ENCODE results near the gene MTA2. TPM values are rescaled to one million over a fixed set of nuclear protein-coding genes. Genes with fewer than 3 reads are reported as not detected.

MTA2 gene
- total and polyA plus RNA-seq, 2 of the 8 experiments (the other 6 are each of a cell fraction or from before 2014, with no cell fraction given), result 25.7 to 114 TPM

DNA sequence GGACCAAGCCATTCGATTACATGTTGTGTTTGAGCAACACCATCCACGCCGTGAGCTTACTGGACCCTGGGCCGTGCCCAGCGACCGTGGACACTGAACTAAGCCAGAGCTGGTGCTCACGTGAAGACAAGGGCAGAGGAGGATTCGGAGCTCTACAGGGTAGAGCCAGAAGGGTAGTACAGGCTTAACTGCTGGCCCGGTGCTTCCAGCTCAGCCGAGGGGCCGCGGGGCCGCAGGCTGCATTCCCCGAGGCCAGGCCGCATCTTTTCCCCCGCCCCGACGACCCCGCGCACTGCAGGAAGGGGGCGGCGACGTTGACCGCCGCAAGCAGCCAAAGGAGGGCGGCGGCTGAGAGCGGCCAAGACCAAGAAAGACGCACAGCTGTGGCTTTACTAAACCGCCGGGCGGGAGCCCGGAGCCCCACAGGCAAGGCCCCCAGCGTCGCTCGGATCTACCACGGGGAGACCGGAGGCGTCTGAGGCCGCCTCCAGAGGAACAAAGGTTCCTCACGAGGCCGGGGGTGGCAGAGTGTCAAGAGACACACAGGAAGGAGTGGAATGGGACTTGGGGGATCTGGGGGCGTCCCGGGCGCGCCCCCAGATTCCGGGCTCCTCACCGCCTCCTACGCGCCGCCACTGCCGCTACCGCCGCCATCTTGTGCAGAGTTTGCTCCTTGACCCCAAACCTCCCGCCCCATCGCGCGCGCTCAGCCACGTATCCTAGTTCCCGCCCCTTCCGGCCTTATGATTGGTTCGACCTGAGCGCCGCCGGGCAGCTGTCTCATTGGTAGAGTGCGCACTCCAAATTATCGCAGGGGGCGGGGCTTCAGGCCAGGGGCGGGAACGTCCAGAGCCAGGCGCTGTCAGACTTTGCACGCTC is 44.5 kb upstream of the MTA2 start, which contains the start of gene GANAB (continued):
- 0 out of 2 replicates have a peak, but pooled peaks have one; percentile 42 for TF ChIP-seq GABPA (IDR thresholded peaks at IDR 0.05; ENCODE audit: borderline replicate concordance, insufficient read depth, low read length)
- TF ChIP-seq SUZ12 (IDR thresholded peaks at IDR 0.05; ENCODE audit: low read length), result no peak
- TF ChIP-seq EGR1 (IDR thresholded peaks at IDR 0.05; ENCODE audit: borderline replicate concordance, low read depth, low read length), result no peak
- TF ChIP-seq ZNF274 (IDR thresholded peaks at IDR 0.05; ENCODE audit: borderline replicate concordance, extremely low read depth, low read length), result no peak
- peak in 1 of 2 experiments; percentile 53; a peak in 2 of 4 replicates for TF ChIP-seq SIN3A (conservative IDR thresholded peaks at IDR 0.05 in 1 of 2, IDR thresholded peaks at IDR 0.05 in 1 of 2; ENCODE audit: low read depth in 1 of 2, low read length in 2 of 2)
- TF ChIP-seq KDM1A (IDR thresholded peaks at IDR 0.05; ENCODE audit: borderline replicate concordance, low read length), result no peak
- peak; percentile 6; the same call in 1 of the 2 replicates for TF ChIP-seq TEAD4 (IDR thresholded peaks at IDR 0.05; ENCODE audit: low read depth, low read length)
- peak; percentile 98 for TF ChIP-seq TAF1 (IDR thresholded peaks at IDR 0.05; ENCODE audit: low read depth, low read length)
- peak; percentile 82 to 99 for TF ChIP-seq POLR2A (IDR thresholded peaks at IDR 0.05; ENCODE audit: control extremely low read depth in 1 of 2, low read depth in 2 of 2, low read length in 2 of 2)
- TF ChIP-seq CREB1 (IDR thresholded peaks at IDR 0.05), result peak; percentile 86

All from H1 (cell line).